ENCODE measurements around the gene PTPRT.

The PTPRT gene

DNA sequence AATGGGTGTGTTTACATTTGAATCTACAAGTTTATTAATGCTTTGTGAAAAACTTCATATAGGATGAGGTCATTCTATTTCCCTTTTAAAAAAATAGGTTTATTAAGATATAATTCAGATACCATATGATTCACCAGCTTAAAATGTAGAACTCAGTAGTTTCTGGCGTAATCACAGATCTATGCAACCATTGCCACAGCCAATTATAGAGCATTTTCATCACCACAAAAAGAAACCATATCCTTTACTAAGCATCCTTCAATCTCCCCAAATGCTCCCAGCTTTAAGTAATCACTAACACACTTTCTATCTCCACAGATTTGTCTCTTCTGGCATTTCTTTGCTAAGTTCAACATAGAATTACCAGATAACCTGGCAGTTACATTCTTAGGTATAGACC is 137.2 kb downstream of the PTPRT start:
- CTCF ChIA-PET, result no interaction called here
- TF ChIP-seq, protein P1, sequence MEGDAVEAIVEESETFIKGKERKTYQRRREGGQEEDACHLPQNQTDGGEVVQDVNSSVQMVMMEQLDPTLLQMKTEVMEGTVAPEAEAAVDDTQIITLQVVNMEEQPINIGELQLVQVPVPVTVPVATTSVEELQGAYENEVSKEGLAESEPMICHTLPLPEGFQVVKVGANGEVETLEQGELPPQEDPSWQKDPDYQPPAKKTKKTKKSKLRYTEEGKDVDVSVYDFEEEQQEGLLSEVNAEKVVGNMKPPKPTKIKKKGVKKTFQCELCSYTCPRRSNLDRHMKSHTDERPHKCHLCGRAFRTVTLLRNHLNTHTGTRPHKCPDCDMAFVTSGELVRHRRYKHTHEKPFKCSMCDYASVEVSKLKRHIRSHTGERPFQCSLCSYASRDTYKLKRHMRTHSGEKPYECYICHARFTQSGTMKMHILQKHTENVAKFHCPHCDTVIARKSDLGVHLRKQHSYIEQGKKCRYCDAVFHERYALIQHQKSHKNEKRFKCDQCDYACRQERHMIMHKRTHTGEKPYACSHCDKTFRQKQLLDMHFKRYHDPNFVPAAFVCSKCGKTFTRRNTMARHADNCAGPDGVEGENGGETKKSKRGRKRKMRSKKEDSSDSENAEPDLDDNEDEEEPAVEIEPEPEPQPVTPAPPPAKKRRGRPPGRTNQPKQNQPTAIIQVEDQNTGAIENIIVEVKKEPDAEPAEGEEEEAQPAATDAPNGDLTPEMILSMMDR (IDR thresholded peaks at IDR 0.05; ENCODE audit: control extremely low read depth, extremely low read depth, low read depth, missing control alignments), result no peak
- no peak for DNase-seq (ENCODE audit: extremely low spot score)
- POLR2A ChIA-PET, result no interaction called here

GRCh38 chr20:43046966-43047365 is 142.7 kb downstream of the PTPRT start:
- no peak for DNase-seq (ENCODE audit: extremely low spot score)
- POLR2A ChIA-PET, result no interaction called here
- CTCF ChIA-PET, result no interaction called here
- TF ChIP-seq, protein P1 (IDR thresholded peaks at IDR 0.05; ENCODE audit: control extremely low read depth, extremely low read depth, low read depth, missing control alignments), result no peak

GRCh38 chr20:43043887-43044286 is 145.8 kb downstream of the PTPRT start:
- ChIA-PET POLR2A (no interaction called here), CTCF (no interaction called here)
- no peak for DNase-seq (ENCODE audit: extremely low spot score)
- TF ChIP-seq, protein P1 (IDR thresholded peaks at IDR 0.05; ENCODE audit: control extremely low read depth, extremely low read depth, low read depth, missing control alignments), result no peak

- TF ChIP-seq, protein P1 (IDR thresholded peaks at IDR 0.05; ENCODE audit: control extremely low read depth, extremely low read depth, low read depth, missing control alignments), result no peak
- ChIA-PET POLR2A (no interaction called here), CTCF (interaction anchor here (1.4 to 2.0 kb wide), 2 partner anchors 10 to 28 kb away, joined by 5 read pairs; no protein-coding TSS in a partner anchor)
- DNase-seq (ENCODE audit: extremely low spot score), result no peak
Measured at GRCh38 chr20:43040427-43040826, 149.3 kb downstream of the PTPRT start.

DNA sequence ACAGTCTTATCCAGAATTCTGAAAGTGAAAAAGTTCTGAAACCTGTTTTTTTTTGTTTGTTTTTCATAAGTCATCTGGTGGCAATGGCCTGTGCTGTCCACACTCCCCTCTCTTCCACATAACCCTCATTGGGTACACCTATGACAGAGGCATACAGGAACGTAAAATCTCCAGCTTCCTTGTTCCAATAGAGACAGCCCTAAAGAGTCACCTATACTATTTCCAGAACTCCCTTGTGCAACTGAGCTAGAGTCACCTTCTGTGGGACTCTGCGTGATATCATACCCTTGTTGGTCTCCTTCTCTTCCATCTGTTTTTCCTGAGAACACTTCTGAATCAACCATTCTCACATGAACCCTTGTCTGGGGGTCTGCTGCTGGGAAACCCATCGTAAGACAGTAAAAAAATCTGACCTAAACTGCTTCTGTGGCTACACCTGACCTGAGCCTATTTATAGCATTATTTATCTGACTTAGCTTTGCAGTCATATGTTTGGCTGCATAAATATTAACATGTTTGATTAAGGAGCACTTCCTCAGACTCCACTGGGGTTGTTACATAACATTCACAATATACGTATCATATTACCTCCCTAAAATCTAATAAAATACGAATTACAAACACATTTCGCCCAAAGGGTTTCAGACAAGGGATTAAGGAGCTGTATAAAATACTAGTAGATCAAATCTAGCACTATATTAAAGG is 151.9 kb downstream of the PTPRT start:
- DNase-seq (ENCODE audit: extremely low spot score), result no peak
- POLR2A ChIA-PET, result no interaction called here
- CTCF ChIA-PET, result no interaction called here
- TF ChIP-seq, protein P1 (IDR thresholded peaks at IDR 0.05; ENCODE audit: control extremely low read depth, extremely low read depth, low read depth, missing control alignments), result no peak

GRCh38 chr20:43034981-43035724 is 154.6 kb downstream of the PTPRT start:
- ChIA-PET CTCF (interaction anchor here (1.0 kb wide), 1 partner anchor 10 kb away, joined by 3 read pairs; no protein-coding TSS in a partner anchor), POLR2A (no interaction called here)
- TF ChIP-seq, protein P1 (IDR thresholded peaks at IDR 0.05; ENCODE audit: control extremely low read depth, extremely low read depth, low read depth, missing control alignments), result no peak
- DNase-seq (ENCODE audit: extremely low spot score), result no peak

Data from GM10248 (cell line).